Measurements from ENCODE around the gene VWA7.

GRCh38 chr6:31737991-31738979, 38.8 kb downstream of the VWA7 start:
- TF ChIP-seq POLR2AphosphoS5 (IDR thresholded peaks at IDR 0.05; ENCODE audit: low read depth, low read length) (peak; percentile 65; the same call in 1 of the 2 replicates), FOXJ3 (CRISPR knock-in tag; IDR thresholded peaks at IDR 0.05) (no peak), RFX5 (IDR thresholded peaks at IDR 0.05; ENCODE audit: low read length) (no peak), EP300 (IDR thresholded peaks at IDR 0.05; ENCODE audit: borderline replicate concordance in 1 of 2, low read depth in 1 of 2, low read length in 1 of 2) (no peak), MXI1 (IDR thresholded peaks at IDR 0.05; ENCODE audit: low read depth, low read length) (no peak), RXRA (IDR thresholded peaks at IDR 0.05; ENCODE audit: borderline replicate concordance, low read depth) (no peak), EZH2phosphoT487 (IDR thresholded peaks at IDR 0.05; ENCODE audit: borderline replicate concordance, low read depth) (no peak), JUND (IDR thresholded peaks at IDR 0.05) (no peak)
- TF ChIP-seq, protein P1, sequence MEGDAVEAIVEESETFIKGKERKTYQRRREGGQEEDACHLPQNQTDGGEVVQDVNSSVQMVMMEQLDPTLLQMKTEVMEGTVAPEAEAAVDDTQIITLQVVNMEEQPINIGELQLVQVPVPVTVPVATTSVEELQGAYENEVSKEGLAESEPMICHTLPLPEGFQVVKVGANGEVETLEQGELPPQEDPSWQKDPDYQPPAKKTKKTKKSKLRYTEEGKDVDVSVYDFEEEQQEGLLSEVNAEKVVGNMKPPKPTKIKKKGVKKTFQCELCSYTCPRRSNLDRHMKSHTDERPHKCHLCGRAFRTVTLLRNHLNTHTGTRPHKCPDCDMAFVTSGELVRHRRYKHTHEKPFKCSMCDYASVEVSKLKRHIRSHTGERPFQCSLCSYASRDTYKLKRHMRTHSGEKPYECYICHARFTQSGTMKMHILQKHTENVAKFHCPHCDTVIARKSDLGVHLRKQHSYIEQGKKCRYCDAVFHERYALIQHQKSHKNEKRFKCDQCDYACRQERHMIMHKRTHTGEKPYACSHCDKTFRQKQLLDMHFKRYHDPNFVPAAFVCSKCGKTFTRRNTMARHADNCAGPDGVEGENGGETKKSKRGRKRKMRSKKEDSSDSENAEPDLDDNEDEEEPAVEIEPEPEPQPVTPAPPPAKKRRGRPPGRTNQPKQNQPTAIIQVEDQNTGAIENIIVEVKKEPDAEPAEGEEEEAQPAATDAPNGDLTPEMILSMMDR (IDR thresholded peaks at IDR 0.05): peak; percentile 55
- TF ChIP-seq, protein P2, sequence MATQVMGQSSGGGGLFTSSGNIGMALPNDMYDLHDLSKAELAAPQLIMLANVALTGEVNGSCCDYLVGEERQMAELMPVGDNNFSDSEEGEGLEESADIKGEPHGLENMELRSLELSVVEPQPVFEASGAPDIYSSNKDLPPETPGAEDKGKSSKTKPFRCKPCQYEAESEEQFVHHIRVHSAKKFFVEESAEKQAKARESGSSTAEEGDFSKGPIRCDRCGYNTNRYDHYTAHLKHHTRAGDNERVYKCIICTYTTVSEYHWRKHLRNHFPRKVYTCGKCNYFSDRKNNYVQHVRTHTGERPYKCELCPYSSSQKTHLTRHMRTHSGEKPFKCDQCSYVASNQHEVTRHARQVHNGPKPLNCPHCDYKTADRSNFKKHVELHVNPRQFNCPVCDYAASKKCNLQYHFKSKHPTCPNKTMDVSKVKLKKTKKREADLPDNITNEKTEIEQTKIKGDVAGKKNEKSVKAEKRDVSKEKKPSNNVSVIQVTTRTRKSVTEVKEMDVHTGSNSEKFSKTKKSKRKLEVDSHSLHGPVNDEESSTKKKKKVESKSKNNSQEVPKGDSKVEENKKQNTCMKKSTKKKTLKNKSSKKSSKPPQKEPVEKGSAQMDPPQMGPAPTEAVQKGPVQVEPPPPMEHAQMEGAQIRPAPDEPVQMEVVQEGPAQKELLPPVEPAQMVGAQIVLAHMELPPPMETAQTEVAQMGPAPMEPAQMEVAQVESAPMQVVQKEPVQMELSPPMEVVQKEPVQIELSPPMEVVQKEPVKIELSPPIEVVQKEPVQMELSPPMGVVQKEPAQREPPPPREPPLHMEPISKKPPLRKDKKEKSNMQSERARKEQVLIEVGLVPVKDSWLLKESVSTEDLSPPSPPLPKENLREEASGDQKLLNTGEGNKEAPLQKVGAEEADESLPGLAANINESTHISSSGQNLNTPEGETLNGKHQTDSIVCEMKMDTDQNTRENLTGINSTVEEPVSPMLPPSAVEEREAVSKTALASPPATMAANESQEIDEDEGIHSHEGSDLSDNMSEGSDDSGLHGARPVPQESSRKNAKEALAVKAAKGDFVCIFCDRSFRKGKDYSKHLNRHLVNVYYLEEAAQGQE (IDR thresholded peaks at IDR 0.05; ENCODE audit: low read depth, low read length): no peak

Data from SK-N-SH (cell line).